Measurements from ENCODE around the gene SLX4IP. TPM values are rescaled to one million over a fixed set of nuclear protein-coding genes. Genes with fewer than 3 reads are reported as not detected.

SLX4IP gene
- total RNA-seq, 4 donors from 2014 or later, result 2.0 to 3.4 (median 3.3) TPM

DNA sequence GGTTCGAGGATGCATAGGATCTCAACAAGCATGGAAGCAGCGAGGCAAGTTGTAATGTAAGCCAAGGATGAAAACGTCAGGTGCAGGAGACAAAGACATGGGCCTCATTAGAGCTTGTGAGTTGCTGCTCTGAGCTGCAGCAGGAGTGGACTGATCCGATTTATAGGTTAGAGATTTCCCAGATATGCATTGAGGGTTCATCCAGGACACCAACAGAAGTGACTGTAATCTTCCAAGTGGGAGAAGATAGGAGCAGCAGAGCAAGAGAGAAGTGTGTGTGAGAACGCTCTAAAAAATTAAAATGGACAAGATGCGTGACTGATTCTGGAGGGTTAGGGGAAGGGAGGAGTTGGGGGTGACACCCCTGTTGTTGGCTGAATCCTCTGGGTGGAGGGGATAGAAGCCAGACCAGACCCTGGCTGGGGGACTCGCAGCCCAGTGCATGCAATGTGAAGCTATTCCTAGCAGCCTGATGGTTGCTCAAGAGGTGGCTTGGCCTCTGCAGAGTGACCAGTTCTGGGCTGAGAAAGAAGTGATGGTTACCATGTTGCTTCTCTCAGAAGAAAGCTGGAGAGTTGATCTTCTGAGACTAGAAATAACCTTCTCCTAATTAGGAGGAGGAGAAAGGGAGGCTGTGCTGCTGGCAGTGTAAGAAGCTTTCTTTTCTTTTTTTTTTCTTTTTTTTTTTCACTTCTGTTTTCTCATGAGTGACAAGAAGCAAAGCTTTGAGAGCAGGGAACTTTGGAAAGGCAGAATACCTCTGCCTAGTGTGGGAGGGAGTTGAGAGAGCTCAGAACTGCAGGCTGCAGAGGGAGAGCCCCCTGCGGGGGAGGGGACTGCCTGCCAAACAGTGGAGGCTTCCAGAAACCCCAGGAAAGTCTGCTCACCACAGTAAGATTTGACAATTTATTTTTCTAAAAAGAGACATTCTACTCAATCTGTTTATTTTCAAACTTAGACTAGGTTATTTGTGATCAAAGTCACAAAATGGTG is 116.9 kb downstream of the SLX4IP start:
- TF ChIP-seq, protein P1, sequence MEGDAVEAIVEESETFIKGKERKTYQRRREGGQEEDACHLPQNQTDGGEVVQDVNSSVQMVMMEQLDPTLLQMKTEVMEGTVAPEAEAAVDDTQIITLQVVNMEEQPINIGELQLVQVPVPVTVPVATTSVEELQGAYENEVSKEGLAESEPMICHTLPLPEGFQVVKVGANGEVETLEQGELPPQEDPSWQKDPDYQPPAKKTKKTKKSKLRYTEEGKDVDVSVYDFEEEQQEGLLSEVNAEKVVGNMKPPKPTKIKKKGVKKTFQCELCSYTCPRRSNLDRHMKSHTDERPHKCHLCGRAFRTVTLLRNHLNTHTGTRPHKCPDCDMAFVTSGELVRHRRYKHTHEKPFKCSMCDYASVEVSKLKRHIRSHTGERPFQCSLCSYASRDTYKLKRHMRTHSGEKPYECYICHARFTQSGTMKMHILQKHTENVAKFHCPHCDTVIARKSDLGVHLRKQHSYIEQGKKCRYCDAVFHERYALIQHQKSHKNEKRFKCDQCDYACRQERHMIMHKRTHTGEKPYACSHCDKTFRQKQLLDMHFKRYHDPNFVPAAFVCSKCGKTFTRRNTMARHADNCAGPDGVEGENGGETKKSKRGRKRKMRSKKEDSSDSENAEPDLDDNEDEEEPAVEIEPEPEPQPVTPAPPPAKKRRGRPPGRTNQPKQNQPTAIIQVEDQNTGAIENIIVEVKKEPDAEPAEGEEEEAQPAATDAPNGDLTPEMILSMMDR (IDR thresholded peaks at IDR 0.05), result no peak
- no peak for DNase-seq (ENCODE audit: low spot score)
- ATAC-seq (ENCODE audit: low FRiP score), result no peak

GRCh38 chr20:10553326-10553984 is 118.3 kb downstream of the SLX4IP start:
- TF ChIP-seq, protein P1 (IDR thresholded peaks at IDR 0.05), result peak in 1 of 3 donors; percentile 48
- ATAC-seq (ENCODE audit: low FRiP score) (peak; percentile 46), DNase-seq (ENCODE audit: low spot score) (peak; percentile 35)

DNA sequence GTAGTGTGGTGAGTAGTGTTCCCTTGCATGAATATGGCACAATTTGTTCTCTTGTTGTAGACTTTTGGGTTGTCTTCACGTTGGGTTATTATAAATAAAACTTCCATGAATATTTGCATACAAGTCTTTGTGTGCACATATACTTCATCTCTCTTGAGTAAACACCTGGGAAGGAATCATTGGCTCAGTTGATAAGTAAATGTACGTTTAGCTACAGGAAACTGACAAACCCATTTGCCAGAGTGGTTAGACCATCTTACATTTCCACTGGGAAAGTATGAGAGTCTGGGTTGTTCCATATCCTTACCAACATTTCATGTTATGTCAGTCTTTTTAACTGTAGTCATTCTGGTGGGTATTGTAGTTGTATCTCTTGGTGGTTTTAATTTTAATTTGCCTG is 119.2 kb downstream of the SLX4IP start:
- DNase-seq (ENCODE audit: low spot score) (no peak), ATAC-seq (ENCODE audit: low FRiP score) (no peak)
- TF ChIP-seq, protein P1 (IDR thresholded peaks at IDR 0.05), result no peak

GRCh38 chr20:10555393-10555792 is 120.3 kb downstream of the SLX4IP start:
- no peak for DNase-seq (ENCODE audit: low spot score)
- TF ChIP-seq, protein P1 (IDR thresholded peaks at IDR 0.05), result no peak
- ATAC-seq (ENCODE audit: low FRiP score), result no peak

DNA sequence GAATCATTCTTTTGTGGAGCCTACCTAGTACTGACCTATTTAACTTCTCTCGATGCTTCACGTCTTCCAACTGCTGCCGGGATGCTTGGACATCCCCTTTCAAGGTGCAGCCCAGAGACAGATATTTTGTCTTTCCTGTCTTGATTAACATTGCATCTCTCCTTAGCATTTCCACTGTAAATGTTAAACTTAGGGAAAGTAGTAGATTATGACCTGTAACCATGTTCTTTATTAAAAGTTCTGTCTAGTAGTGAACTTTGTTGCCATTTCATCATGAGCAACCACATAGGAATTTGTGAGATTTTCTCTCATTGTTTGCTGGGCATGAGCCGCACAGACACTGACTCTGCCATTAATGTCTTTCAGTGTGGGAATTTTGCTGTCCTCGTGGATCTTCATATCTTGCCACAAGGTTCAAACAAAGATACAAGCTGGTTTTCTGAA is 120.8 kb downstream of the SLX4IP start:
- TF ChIP-seq, protein P1 (IDR thresholded peaks at IDR 0.05), result no peak
- ATAC-seq (ENCODE audit: low FRiP score) (no peak), DNase-seq (ENCODE audit: low spot score) (no peak)

- ATAC-seq (ENCODE audit: low FRiP score) (no peak), DNase-seq (ENCODE audit: low spot score) (no peak)
- TF ChIP-seq, protein P1 (IDR thresholded peaks at IDR 0.05), result no peak
Measured at GRCh38 chr20:10556519-10557083, 121.5 kb downstream of the SLX4IP start.
